ENCODE data around the gene ANO8. TPM values are rescaled to one million over a fixed set of nuclear protein-coding genes. Genes with fewer than 3 reads are reported as not detected.

Gene ANO8
- total and polyA plus RNA-seq, 2 donors (not counting 1 experiment from before 2014, with no cell fraction given) = 3.0 to 5.2 TPM

DNA sequence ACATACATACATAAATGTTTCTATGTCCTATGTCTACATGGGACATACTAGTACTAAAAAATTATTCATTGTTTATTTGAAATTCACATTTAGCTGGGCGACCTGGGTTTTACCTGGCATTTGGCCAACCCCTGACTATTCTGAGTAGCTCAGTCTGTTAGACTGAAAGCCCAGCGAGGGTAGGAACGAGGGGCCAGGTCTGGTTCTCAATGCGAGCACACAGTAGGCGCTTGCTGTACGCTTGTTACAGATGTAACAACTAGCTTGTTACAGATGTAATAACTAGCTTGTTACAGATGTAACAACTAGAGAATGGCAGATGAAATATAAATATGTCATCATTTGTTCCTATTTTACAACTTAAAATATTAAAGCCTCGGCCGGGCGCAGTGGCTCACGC is 920 bp upstream of the ANO8 start:
- H3K9ac ChIP-seq (ENCODE audit: low read length) = no peak overlapping the region
- H3K27me3 Mint-ChIP-seq = peaks cover 4% of the 10 kb centered on the region
- H3K4me2 ChIP-seq (replicated peaks; ENCODE audit: low read depth, low read length, poor library complexity, severe bottlenecking) = no peak overlapping the region
- peaks cover 42% of the 10 kb centered on the region for H3K4me1 Mint-ChIP-seq
- peaks cover 9% of the 10 kb centered on the region for H3K79me2 ChIP-seq (ENCODE audit: control insufficient read depth, insufficient read depth, low read length)
- no peak overlapping the region for H3K27ac Mint-ChIP-seq
- intact Hi-C loops (cut with micrococcal nuclease) = no loop called here
- H3K9me3 Mint-ChIP-seq (ENCODE audit: insufficient read depth) = no peaks in the 10 kb centered on the region
- peaks cover 19 to 33% of the 10 kb centered on the region in 2 donors for H3K4me1 ChIP-seq (ENCODE audit: control insufficient read depth in 2 of 2, insufficient read depth in 2 of 2, low read length in 2 of 2)
- peaks cover 0 to 10% (median 0%) of the 10 kb centered on the region in 3 donors for H3K9me3 ChIP-seq (ENCODE audit: control extremely low read depth in 1 of 3, control insufficient read depth in 2 of 3, insufficient read depth in 1 of 3, low read length in 2 of 3)
- H3K4me3 ChIP-seq (ENCODE audit: control extremely low read depth in 1 of 5, extremely low read depth in 1 of 5, insufficient read depth in 1 of 5, low read depth in 2 of 5, low read length in 4 of 5) = no peak overlapping the region
- H3K4me3 Mint-ChIP-seq = peak overlapping the region; percentile 63
- no peaks in the 10 kb centered on the region for H4K20me1 ChIP-seq (ENCODE audit: control insufficient read depth, insufficient read depth, low read length, poor library complexity, severe bottlenecking)
- H3K27ac ChIP-seq (ENCODE audit: low read length in 2 of 2) = no peak overlapping the region
- DNase-seq (no peak), ATAC-seq (ENCODE audit: low read depth) (no peak)
- CTCF ChIA-PET = interaction anchor here (0.6 to 1.8 kb wide), 3 partner anchors 10 to 56 kb away, joined by 3 to 13 read pairs (median 4); no protein-coding TSS in a partner anchor
- no peak overlapping the region for H2AFZ ChIP-seq (ENCODE audit: insufficient read depth, low read depth, low read length, poor library complexity, severe bottlenecking)
- no peak for TF ChIP-seq EZH2 (IDR thresholded peaks at IDR 0.05; ENCODE audit: borderline replicate concordance, insufficient read depth, low read depth, low read length, poor library complexity, severe bottlenecking)
- TF ChIP-seq, protein P1, sequence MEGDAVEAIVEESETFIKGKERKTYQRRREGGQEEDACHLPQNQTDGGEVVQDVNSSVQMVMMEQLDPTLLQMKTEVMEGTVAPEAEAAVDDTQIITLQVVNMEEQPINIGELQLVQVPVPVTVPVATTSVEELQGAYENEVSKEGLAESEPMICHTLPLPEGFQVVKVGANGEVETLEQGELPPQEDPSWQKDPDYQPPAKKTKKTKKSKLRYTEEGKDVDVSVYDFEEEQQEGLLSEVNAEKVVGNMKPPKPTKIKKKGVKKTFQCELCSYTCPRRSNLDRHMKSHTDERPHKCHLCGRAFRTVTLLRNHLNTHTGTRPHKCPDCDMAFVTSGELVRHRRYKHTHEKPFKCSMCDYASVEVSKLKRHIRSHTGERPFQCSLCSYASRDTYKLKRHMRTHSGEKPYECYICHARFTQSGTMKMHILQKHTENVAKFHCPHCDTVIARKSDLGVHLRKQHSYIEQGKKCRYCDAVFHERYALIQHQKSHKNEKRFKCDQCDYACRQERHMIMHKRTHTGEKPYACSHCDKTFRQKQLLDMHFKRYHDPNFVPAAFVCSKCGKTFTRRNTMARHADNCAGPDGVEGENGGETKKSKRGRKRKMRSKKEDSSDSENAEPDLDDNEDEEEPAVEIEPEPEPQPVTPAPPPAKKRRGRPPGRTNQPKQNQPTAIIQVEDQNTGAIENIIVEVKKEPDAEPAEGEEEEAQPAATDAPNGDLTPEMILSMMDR (IDR thresholded peaks at IDR 0.05) = no peak
- H3K36me3 ChIP-seq (replicated peaks in 1 of 2; ENCODE audit: control extremely low read depth in 1 of 2, control insufficient read depth in 1 of 2, extremely low read depth in 1 of 2, insufficient read depth in 2 of 2, low read length in 1 of 2) = no peaks in the 10 kb centered on the region
- POLR2A ChIA-PET = interaction anchor here (0.5 to 1.7 kb wide), 2 partner anchors 84 to 214 kb away, joined by 4 to 5 read pairs; partner anchors contain the start of gene MVB12A
- 95% methylated on average over 7 of the region's 10 CpGs for WGBS (ENCODE audit: insufficient coverage)
- peaks cover 0 to 16% (median 0%) of the 10 kb centered on the region in 4 experiments for H3K27me3 ChIP-seq (replicated peaks in 1 of 4; ENCODE audit: control extremely low read depth in 1 of 4, control insufficient read depth in 3 of 4, insufficient read depth in 4 of 4, low read length in 3 of 4)

All from B cell (primary cell).